ENCODE results near the gene TTC27. TPM values are rescaled to one million over a fixed set of nuclear protein-coding genes. Genes with fewer than 3 reads are reported as not detected.

Gene TTC27
- total and polyA plus RNA-seq, 12 donors, result 4.8 to 17.3 (median 12.1) TPM

- no peaks in the 10 kb centered on the region for H3K27me3 ChIP-seq
- ATAC-seq (peak; percentile 40 to 79 (median 72)), DNase-seq (peak in 1 of 2 donors; percentile 49)
- 17 to 43% methylated on average over 2 of the region's 2 CpGs for WGBS, 2 donors
- no peak for TF ChIP-seq CTCF (IDR thresholded peaks at IDR 0.05)
- intact Hi-C loops (cut with DNase I), result no loop called here
- H3K36me3 ChIP-seq, result no peaks in the 10 kb centered on the region
- peaks cover 4 to 55% (median 36%) of the 10 kb centered on the region in 9 donors for H3K4me1 ChIP-seq
- H3K4me3 ChIP-seq, result no peak overlapping the region
- H3K27ac ChIP-seq, result peak overlapping the region in 6 of 10 donors; percentile 3 to 77 (median 56)
- H3K9me3 ChIP-seq, result peaks cover 0 to 5% (median 0%) of the 10 kb centered on the region in 11 donors
Measured at GRCh38 chr2:32712870-32713269, 85.0 kb downstream of the TTC27 start.

GRCh38 chr2:32714521-32714920 is 86.7 kb downstream of the TTC27 start:
- DNase-seq (no peak), ATAC-seq (no peak)
- intact Hi-C loops (cut with DNase I), result no loop called here
- H3K36me3 ChIP-seq, result no peaks in the 10 kb centered on the region
- H3K4me3 ChIP-seq, result no peak overlapping the region
- no peak for TF ChIP-seq CTCF (IDR thresholded peaks at IDR 0.05)
- H3K27ac ChIP-seq, result peak overlapping the region in 6 of 10 donors; percentile 56 to 82 (median 76)
- peaks cover 0 to 5% (median 0%) of the 10 kb centered on the region in 11 donors for H3K9me3 ChIP-seq
- peaks cover 4 to 63% (median 43%) of the 10 kb centered on the region in 9 donors for H3K4me1 ChIP-seq
- WGBS, 2 donors, result 58% methylated on average over 1 of the region's 1 CpG
- no peaks in the 10 kb centered on the region for H3K27me3 ChIP-seq

DNA sequence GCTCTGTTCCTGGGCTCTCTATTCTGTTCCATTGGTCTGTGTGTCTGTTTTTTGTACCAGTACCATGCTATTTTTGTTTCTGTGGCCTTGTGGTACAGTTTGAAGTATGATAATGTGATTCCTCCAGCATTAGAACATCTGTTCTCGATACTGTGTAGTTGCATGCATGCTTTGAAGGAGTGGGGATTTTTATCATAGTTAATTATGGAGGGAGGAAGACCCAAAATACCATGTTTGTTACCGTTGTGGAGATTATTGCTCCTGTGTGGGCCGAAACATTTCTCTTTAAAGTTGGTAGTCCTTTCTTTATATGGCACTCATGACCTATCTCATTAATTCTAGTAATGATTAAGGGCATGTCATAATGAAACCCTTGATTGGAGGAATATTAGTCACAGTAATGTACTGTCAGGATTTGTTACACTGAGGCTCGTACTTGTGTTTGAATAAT is 87.6 kb downstream of the TTC27 start:
- 47 to 56% methylated on average over 4 of the region's 4 CpGs for WGBS, 2 donors
- H3K36me3 ChIP-seq, result no peaks in the 10 kb centered on the region
- ATAC-seq (peak in 5 of 8 donors; percentile 37 to 86 (median 70)), DNase-seq (no peak)
- no peak overlapping the region for H3K4me3 ChIP-seq
- TF ChIP-seq CTCF (IDR thresholded peaks at IDR 0.05), result no peak
- H3K4me1 ChIP-seq, result peaks cover 4 to 71% (median 49%) of the 10 kb centered on the region in 9 donors
- H3K27me3 ChIP-seq, result no peaks in the 10 kb centered on the region
- H3K27ac ChIP-seq, result peak overlapping the region in 8 of 10 donors; percentile 48 to 82 (median 66)
- peaks cover 0 to 5% (median 0%) of the 10 kb centered on the region in 11 donors for H3K9me3 ChIP-seq
- intact Hi-C loops (cut with DNase I), result no loop called here

- no peaks in the 10 kb centered on the region for H3K27me3 ChIP-seq
- ATAC-seq, result peak in 3 of 8 donors; percentile 39 to 49 (median 43)
- H3K27ac ChIP-seq, result peak overlapping the region in 8 of 10 donors; percentile 31 to 82 (median 66)
- DNase-seq, result no peak
- H3K4me3 ChIP-seq, result no peak overlapping the region
- peaks cover 4 to 72% (median 51%) of the 10 kb centered on the region in 9 donors for H3K4me1 ChIP-seq
- TF ChIP-seq CTCF (IDR thresholded peaks at IDR 0.05), result no peak
- H3K9me3 ChIP-seq, result peaks cover 0 to 5% (median 0%) of the 10 kb centered on the region in 11 donors
- 84 to 90% methylated on average over 1 of the region's 1 CpG for WGBS, 2 donors
- intact Hi-C loops (cut with DNase I), result no loop called here
- H3K36me3 ChIP-seq, result no peaks in the 10 kb centered on the region
Measured at GRCh38 chr2:32715981-32716380, 88.1 kb downstream of the TTC27 start.

Measured in heart right ventricle (tissue), 16 donors.